DMS 273 treated with DMSO at 0.1 percent for 48 hours (cell line): ENCODE data around the gene ADCY3.
"Not testable (repeated sequence)": the region's sequence is repeated elsewhere in the genome, so short reads cannot be mapped to it uniquely, and the experiment has no call there.

Experiments used
- DNase-seq: peaks from one replicate; lab custom pipeline; 2025; lab: John Stamatoyannopoulos, UW

ADCY3 gene

DNA sequence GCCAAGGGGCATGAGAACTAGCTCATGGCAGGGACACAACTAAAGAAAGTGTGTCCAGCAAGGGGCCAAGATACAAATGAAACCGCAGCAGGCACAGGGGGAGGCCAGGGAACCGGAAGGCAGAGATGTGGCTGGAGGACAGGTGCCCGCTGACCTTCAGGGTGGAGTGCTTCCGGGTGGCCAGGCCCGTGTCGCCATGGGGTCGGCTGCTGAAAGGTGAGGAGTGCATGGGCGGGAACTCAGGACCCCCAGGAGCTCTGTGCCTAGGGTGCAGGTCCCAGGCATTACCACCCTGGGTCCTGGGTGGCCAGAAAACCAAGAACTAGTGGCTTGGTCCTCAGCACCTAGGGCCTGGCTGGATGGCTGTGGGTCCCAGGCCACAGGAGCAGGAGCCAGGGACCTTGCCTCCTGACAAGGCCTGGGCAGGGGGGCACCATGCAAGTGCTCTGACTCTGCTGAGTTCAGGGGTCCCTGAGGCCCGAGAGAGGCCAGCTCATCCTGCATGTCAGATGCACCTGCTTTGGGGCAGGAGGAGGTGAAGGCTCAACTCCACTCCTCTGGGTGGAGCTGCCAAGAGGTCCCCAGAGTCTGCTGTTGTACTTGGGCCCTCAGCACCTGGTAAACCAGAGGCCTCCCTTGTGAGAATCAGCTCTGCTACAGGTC, 75.9 kb downstream of the ADCY3 start:
- DNase-seq, result no peak

DNA sequence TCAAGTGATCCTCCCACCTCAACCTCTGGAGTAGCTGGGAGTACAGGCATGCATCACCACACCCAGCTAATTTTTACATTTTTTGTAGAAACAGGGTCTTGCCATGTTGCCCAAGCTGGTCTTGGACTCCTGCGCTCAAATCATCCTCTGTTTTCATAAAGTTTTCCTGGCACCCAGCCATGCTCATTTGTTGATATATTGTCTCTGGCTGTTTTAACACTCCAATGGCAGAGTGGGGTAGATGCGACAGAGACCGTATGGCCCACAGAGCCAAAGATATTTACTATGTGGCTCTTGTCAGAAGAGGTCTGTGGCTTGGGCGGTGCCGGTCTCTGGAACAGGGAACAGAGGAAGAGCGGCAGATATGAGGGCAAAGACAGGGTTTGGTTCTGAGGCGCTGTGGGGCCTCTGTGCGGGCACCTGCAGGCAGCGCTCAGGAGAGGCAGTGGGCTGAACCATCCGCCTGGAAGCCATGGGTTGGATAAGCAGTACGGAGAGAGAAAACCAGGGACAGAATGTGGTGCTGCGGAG, 76.6 kb downstream of the ADCY3 start:
- no peak for DNase-seq

DNA sequence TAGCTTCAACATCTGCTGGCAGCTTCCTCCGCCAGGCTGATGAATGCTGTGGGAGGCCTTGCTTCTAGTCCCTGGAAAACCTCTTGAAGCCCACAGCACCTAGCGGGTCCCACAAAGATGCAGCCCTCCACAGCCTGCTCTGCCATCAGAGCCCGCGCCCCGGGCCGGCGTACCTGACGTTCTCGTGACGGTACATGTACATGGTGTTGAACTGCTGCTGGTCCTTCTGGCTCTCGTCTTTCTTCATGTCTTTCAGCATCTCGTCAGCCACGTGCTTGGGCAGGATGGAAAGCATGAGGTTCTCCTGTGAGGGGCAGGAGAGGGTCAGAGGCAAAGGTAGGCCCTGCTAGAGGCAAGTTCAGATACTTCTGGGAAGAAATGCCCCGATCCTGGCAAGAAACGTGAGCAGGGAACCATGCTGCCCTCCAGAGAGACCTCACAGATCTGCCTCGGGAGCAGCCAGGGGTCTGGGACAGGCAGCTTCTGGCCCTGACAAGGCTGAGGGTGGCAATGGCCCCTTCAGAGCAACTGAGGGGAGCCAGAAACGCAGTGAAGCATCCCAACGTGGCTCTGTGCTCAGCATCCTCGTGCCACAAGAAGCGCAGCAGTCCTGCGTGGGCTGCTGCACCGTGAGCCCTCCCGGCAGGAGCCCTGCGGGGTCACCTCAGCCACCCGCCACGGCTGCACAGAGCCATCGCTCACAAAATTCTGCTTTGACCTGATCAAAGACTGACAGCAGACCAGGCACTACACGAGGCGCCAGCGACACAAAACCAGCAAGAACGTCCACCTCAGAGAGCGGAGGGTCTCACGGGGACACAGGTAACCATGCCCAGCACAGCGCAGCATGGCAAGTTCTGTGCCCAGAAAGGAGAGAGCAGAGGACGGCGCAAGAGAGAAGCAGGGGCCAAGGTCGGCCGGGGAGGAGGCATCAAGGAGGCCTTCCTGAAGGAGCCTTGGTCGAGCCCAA, 77.7 kb downstream of the ADCY3 start:
- DNase-seq, result no peak

DNA sequence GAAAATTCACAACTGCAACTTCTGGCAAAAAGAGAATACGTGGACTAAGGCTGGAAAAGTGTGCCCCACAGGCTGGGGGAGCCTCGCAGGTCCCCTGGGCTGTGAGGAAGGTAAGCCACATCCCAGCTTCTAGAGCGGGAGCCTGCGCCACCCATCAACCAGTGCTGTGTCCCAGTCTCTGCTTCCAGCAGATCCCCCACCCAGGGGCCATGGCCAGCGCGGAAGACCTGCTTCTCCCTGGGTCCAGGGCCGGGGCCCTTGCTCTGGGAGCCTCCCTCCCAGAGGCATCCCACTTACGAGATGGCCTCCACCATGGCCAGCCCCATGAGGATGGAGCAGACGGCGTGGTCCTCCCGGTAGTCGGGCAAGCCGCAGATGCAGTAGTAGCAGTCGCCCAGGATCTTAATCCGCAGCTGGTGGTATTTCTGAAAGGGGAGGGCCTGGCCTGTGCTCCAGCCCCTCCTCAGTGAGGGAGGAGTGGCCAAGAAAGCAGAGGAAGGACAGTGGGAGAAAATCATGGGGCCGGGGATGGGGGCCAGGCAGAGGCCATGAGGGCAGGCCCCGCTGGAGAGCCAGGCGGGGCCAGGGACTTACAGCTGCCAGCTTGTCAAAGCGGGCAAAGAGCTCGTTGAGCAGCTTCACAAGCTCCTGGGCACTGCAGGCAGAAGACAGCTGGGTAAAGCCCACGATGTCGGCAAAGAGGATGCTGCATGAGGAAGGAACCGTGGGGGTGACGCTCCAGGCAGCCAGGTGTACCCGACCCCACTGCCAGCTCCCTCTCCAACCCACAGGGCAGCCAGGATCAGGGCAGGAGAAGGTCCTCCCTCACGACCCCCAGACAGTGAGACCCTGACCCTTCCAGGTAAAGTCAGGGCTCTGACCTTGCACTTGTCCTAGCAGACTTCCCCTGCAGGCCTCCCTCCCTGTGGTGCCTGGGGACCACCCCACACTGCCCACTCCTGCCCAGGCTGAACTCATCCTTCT, 78.8 kb downstream of the ADCY3 start:
- no peak for DNase-seq

DNA sequence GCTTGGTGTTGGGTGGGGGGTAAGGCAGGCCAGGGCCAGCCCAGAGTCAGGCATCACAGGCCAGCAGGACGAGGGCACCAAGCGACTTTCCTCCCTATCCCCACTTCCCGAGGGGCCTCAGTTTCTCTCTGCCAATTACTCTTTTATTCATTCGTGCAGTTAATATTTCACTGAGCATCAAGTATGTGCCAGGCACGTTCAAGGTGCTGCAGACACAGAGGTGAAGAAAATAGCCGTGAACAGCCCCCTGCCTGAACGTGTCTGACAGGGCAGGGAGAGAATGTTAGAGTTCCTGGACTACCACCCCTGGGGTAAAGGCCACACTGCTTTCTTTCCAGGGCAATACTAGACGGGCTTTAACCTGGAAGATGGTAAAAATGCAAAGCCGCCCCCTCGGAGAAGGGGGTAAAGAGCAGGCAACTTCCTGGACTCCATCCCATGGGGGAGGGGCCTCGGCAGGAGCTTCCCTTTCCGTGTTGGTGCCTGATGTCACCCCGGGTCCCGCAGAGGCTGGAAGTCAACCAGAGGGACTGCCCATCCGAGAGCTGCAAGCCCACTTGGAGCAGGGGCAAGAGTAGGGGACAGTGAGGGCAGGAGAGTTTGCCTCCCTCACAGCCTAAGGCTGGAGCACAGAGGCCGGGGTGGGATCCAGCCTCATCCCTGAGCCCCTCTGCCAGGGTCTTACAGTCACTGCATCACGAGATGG, 79.7 kb downstream of the ADCY3 start:
- DNase-seq, result no peak

DNA sequence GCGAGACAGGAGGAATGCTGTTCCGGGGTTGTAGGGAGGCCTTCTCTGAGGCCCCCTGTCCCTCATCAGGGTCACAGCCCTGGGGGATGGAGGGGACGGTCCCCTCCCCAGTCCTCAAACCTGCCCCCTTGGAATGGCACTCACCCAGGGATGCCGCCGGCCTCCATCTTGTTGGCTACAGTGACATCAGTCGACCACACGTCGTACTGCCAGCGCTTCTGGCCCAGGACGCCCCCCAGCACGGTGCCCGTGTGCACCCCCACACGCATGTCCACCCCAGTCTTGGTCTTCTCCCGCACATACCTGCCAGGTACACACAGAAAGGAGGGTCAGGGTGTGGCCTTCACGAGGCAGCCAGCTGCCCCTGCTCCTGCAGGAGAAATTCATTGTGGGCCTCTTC, 80.3 kb downstream of the ADCY3 start:
- DNase-seq, result no peak

DNA sequence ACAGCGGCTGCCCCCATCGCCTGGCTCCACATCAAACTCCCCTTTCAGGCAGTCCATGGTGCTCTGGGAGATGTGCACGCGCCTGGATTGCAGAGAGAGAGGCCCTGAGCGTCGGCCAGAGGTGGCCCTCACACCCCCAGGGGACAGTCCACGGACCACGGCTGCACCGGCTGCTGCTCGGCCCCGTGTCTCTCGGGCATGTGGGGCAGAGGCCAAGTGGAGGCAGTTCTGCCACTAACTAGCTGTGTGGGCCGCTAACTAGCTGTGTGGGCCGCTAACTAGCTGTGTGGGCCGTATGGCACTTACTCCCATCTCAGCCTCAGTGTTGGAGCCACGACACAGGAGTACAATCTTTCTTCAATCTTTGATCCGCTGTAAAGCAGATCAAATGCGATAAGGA, 81.5 kb downstream of the ADCY3 start:
- no peak for DNase-seq

DNA sequence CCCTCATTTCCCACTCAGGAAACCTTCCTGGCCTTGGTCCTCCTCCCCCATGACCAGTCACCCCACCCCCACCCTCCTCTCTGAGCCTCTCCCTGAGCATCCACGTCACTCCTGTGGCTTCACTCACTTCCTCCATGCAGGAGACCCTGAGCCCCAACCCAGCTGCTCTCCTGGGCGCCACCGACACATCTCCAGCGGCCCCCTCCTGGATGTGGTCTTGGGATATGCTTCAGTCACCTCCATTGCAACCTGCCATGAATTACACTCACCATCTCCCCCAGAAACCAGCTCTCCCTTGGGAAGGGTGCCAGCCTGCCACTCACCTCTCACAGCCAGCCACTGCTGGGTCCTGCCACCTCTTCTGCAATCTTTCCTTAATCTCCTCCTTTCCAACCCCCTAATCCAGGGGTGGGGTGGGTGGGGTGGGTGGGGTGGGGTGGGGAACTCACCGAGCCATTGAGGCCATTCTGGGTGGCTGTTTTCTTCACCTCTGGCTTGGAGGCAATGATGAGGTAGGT, 82.0 kb downstream of the ADCY3 start:
- no peak for DNase-seq

DNA sequence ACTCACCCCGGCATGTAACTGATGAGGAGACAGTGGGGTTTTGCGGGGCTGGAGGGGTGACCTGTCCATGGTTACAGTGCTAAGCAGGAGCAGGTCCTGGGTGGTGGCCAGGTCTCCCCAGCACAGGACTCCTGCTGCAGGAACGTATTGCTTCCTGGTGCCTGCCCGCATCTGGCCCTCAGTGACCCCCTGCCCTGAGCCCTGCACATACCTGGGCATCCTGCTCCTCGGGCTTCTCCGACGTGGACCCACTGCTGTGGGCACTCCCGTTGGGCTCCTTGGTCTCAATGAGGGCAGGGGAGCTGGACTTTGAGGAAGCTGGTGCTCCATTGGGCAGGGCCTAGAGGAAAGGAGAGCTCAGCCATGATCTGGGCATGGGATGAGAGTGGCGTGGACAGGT, 83.3 kb downstream of the ADCY3 start:
- DNase-seq, result no peak

DNA sequence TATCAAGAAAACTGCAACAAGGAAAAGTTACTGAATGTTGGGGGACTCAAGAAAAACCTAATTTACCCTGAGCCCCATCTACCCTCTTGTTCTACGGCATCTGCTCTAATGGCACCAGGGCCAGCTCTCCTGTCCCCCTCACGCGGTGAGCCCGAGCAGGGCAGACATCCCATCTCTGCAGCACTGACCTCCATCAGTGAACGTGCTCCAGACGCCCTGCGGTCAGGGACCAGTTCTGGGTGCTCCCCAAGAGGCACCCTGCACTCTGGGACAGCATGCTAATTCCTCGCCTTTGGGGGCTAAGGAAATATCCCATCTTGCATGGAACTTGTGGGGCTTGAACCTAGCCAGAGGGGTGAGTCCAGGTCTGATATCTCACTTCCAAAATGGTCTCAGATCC, 83.8 kb downstream of the ADCY3 start:
- no peak for DNase-seq

DNA sequence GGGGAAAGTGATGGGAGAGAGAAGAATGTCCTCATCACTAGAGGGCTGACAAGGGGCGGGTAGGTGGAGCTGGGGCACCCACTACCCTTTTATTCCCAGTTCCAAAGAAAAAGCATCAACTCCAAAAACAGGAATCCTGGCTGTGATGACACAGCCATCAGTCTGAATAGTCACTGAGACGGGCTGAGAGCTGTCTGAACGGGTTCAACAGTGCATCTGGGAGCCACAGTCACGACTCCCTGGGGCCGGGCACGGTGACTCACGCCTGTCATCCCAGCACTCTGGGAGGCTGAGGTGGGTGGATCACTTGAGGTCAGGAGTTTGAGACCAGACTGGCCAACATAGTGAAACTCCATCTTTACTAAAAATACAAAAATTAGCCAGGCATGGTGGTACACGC, 84.6 kb downstream of the ADCY3 start:
- not testable (repeated sequence) for DNase-seq

DNA sequence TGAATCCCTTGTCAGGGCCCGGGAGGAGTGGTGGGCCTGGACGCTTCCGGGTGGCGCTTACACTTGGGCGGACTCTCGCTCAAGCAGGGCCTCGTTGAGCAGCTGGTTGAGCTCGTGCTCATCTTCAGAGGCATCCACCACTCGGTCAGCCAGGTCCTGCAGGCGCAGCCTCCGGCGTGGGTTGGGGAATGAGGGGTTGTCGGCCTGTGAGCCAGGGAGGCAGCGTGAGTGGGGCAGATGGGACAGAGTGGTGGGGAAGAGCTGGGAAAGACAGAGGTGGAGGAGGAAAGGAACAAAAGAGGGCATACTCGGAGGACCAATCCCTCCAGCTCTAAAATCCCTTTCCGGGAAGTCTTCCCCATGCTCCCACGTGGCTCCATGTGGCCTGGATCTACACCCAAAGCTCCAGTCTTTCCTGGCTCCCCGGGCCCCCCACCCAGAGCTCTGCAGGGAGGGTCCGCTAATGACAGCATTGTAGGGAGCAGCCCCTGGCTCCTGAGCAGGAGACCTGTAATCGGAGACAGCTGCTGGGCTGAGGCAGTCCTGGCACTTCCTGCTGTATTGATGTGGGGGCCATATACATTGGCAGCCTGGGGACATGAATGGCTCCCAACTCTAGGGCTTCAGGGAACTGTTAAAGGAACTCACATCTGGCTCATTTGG, 85.2 kb downstream of the ADCY3 start:
- DNase-seq, result no peak

DNA sequence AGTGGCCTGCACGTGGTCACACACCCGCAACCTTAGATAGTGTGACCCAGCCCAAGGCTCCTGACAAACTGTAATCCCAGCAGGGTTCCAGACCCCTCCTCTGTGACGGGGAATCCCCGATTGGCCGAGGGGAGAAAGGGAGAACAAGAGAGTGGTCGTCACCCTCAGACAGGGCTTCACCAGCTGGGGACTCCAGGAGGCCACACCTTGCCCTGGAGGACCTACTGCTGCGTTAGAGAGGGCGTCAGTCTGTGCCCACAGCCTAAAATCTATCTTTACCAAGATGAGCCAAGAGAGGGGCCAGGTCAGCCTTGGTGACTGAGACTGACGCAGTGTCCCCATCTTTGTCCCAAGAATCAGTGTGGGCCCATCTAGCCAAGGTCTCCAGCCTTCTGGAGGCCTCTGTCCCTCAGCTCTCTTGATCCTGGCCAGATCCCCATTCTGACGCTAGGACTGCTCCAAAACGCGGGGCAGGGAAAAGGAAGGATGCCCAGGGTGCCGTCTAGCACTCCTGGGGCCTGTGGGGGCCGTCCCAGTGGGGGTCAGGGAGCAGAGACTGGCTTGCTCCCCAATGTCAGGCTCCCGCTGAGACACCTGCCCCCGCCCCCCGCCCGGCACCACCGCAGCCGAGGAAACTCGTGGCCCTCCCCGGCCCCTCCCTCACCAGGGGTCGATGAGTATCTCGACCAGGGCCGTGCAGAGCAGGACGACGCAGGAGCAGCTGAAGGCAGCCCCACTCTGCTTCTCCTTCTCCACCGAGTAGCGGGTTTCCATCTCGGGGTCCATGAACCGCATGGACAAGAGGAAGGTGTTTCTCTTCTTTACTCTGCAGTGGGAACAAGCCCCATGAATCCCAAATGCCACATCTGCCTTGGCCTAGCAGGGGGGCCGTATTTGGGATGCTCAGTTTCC, 86.0 kb downstream of the ADCY3 start:
- DNase-seq, result no peak

DNA sequence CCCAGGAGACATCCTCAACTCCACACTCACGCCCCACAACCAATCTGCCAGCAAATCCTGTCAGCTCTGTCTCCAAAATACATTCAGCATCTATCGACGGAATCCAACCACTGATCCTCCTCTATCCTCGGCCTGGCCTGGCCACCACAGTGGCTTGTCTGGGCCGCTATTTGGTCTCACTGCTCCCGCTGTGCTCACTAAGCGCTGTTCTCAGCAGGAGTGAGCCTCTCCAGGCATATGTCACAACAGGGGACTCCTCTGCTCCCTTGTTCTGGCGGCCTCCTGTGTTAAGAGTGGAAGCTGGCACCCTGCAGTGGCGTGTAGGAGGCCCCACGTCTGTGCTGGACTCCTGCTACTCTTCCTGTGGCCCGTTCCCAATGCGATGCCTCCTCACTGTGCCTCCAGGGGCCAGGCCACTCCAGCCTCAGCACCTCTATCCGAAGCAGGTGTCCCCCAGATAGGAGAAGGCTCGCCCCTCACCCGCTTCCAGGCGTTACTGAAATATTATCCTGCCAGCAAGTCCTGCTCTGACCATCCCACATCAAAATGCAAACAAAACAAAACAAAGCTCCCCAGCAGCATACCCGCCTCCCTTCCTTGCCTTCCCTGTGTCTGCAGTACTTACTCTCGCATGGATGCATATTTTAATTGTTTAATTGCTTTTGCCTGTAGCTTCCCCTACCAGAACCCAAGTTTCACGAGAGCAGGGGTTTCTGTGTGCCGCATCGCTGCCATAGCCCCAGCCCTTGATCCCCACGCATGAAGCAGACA, 86.9 kb downstream of the ADCY3 start:
- DNase-seq, result no peak

DNA sequence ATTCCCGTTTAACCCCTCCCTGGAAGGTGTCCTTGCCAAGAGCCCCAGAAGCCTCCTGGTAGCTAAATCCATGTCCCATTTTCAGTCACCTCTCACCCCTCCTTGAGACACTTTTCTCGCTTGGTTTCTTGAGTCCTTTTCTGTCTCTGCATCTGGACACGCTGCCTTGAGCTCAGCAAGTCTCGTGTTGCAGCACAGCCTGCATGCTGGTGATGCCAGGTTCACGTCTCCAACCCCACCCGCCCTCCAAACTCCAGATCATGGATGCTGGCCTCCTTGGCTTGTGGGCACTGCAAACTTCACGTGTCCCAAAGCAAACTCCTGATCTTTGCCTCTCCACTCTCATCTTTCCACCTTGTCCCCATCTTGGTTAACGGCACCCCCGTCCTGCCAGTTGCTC, 87.5 kb downstream of the ADCY3 start:
- no peak for DNase-seq

DNA sequence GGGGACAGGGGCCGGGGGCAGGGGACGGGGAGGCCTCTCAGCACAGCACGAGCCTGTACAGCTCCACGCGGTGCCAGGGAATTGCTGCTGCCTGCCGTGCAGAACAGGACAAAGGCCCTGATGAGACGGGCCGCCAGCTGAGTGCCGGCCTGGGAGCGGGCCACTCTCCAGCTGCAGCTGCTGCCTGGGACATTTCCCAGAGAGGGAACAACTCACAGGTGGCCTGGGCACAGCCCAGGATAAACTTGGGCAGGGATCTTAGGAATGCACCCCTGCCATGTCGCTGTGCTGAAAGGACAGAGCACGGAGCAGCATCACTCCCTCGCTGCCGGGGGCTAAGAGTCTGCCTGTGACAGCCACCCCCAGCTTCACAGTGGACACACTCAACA, 88.0 kb downstream of the ADCY3 start:
- no peak for DNase-seq

DNA sequence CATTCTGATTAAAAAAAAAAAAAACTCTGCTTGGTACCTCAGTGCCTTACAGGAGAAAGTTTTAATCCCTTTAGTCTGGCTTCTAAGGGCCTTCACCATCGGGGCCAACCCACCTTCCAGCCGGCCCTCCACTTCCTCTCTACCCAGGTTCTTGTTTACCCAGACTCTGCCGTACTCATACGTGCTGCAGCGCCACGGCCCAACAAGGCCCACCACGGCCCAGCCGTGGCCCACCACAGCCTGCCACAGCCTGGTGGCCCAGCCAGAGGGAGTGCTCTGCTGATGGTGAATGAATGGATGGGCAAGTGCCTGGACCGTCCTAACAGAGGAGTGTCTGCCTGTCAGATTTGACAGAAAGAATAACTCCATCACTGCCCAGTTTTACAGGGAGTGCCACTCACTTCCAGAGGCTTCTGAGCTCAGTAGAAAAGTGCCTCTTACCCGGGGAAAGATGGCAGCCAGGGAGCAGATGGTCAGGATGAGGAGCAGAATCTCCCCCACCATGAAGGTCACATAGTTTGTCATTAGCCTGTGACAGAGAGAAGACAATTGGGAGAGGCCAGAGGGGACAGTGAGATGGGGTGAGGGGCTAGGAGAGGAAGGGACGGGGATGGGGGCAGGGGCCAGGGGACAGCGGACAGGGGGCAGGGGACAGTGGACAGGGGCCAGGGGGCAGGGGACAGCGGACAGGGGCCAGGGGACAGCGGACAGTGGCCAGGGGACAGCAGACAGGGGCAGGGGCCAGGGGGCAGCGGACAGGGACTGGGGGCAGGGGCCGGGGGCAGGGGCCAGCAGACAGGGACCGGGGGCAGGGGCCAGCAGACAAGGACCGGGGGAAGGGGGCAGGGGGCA, 88.6 kb downstream of the ADCY3 start:
- DNase-seq, result no peak

DNA sequence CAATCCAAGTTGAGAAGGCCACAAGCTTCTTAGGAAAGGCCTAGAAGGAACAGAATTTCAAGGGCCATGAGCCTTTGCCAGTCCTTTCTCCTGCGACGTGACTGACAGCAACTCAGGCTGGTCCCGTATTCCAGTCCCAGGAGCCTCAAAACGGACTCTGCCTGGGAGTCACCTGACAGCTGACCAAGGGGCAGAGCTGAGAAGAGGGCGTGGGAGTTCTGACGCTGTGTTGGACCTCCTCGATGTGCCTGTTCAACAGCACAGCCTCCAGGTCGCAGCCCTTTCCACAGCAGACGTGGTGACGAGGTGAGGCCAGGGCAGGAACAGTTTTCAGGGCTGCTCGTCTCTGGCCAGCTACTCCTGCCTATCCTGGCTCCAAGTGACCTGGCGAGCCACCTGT, 89.3 kb downstream of the ADCY3 start:
- no peak for DNase-seq
